ACC112 (cell line): Measurements from ENCODE around the gene INPP5A.

ENCODE experiments used
- H2AFZ ChIP-seq: fragments of 200-600 bp; sonication (generic); one replicate; pipeline ENCODE4 v1.6.0; 2017; ENCODE audit warnings: antibody characterized with exemption, low read length; ENCODE audit not compliant: unreplicated experiment
- H3K27ac ChIP-seq: fragments of 200-600 bp; sonication (generic); 2 replicates; pipeline ENCODE4 v1.5.1; 2014; ENCODE audit warnings: low read depth, mild to moderate bottlenecking, antibody characterized with exemption, low read length, moderate library complexity
- H3K27me3 ChIP-seq: fragments of 200-600 bp; sonication (generic); 2 replicates; pipeline ENCODE4 v1.6.1; 2014; ENCODE audit warnings: mild to moderate bottlenecking, antibody characterized with exemption, low read length, moderate library complexity, mixed read lengths; ENCODE audit not compliant: insufficient read depth
- H3K36me3 ChIP-seq: fragments of 200-600 bp; sonication (generic); 2 replicates; pipeline ENCODE4 v1.6.1; 2016; ENCODE audit warnings: mild to moderate bottlenecking, antibody characterized with exemption, low read length, moderate library complexity, mixed read lengths; ENCODE audit not compliant: insufficient read depth
- H3K4me1 ChIP-seq: fragments of 200-600 bp; sonication (generic); one replicate; pipeline ENCODE4 v1.6.1; 2016; ENCODE audit warnings: low read length, mixed read lengths; ENCODE audit not compliant: insufficient read depth, unreplicated experiment, control insufficient read depth
- H3K4me3 ChIP-seq: fragments of 200-600 bp; sonication (generic); 2 replicates; pipeline ENCODE4 v1.5.1; 2014; ENCODE audit warnings: mild to moderate bottlenecking, low read depth, low read length
- H3K79me2 ChIP-seq: fragments of 200-600 bp; sonication (generic); one replicate; pipeline ENCODE4 v1.6.0; 2016; ENCODE audit warnings: low read length; ENCODE audit not compliant: control insufficient read depth, unreplicated experiment, insufficient read depth

INPP5A gene

GRCh38 chr10:132643709-132644526 is 106.3 kb downstream of the INPP5A start:
- Histone ChIP-seq H3K36me3 (no peaks in the 10 kb centered on the region), H3K27ac (no peak overlapping the region), H3K27me3 (no peaks in the 10 kb centered on the region), H2AFZ (no peak overlapping the region), H3K79me2 (no peaks in the 10 kb centered on the region), H3K4me3 (no peak overlapping the region), H3K4me1 (no peaks in the 10 kb centered on the region)

GRCh38 chr10:132644527-132645246 is 107.1 kb downstream of the INPP5A start:
- Histone ChIP-seq H3K4me1 (no peaks in the 10 kb centered on the region), H3K79me2 (no peaks in the 10 kb centered on the region), H3K4me3 (no peak overlapping the region), H2AFZ (no peak overlapping the region), H3K27me3 (no peaks in the 10 kb centered on the region), H3K36me3 (no peaks in the 10 kb centered on the region), H3K27ac (no peak overlapping the region)

GRCh38 chr10:132645247-132645530 is 107.6 kb downstream of the INPP5A start:
- H3K27ac ChIP-seq: no peak overlapping the region
- no peaks in the 10 kb centered on the region for H3K27me3 ChIP-seq
- H2AFZ ChIP-seq: no peak overlapping the region
- H3K79me2 ChIP-seq: no peaks in the 10 kb centered on the region
- no peaks in the 10 kb centered on the region for H3K36me3 ChIP-seq
- H3K4me1 ChIP-seq: no peaks in the 10 kb centered on the region
- no peak overlapping the region for H3K4me3 ChIP-seq

- H3K36me3 ChIP-seq: no peaks in the 10 kb centered on the region
- H3K4me1 ChIP-seq: no peaks in the 10 kb centered on the region
- H3K27ac ChIP-seq: no peak overlapping the region
- no peak overlapping the region for H3K4me3 ChIP-seq
- H3K79me2 ChIP-seq: no peaks in the 10 kb centered on the region
- H2AFZ ChIP-seq: no peak overlapping the region
- no peaks in the 10 kb centered on the region for H3K27me3 ChIP-seq
Observed at GRCh38 chr10:132645630-132646442, 108.2 kb downstream of the INPP5A start.

- Histone ChIP-seq H2AFZ (no peak overlapping the region), H3K36me3 (no peaks in the 10 kb centered on the region), H3K4me1 (no peaks in the 10 kb centered on the region), H3K4me3 (no peak overlapping the region), H3K79me2 (no peaks in the 10 kb centered on the region), H3K27ac (no peak overlapping the region), H3K27me3 (no peaks in the 10 kb centered on the region)
Observed at GRCh38 chr10:132646443-132647097, 109.0 kb downstream of the INPP5A start.

GRCh38 chr10:132647424-132647823 is 109.8 kb downstream of the INPP5A start:
- Histone ChIP-seq H3K36me3 (no peaks in the 10 kb centered on the region), H3K27me3 (no peaks in the 10 kb centered on the region), H3K4me3 (no peak overlapping the region), H3K79me2 (no peaks in the 10 kb centered on the region), H2AFZ (no peak overlapping the region), H3K4me1 (no peaks in the 10 kb centered on the region), H3K27ac (no peak overlapping the region)

- Histone ChIP-seq H3K4me3 (no peak overlapping the region), H2AFZ (no peak overlapping the region), H3K27me3 (no peaks in the 10 kb centered on the region), H3K27ac (no peak overlapping the region), H3K79me2 (no peaks in the 10 kb centered on the region), H3K4me1 (no peaks in the 10 kb centered on the region), H3K36me3 (no peaks in the 10 kb centered on the region)
Observed at GRCh38 chr10:132648072-132648850, 110.7 kb downstream of the INPP5A start.

GRCh38 chr10:132648851-132649528 is 111.4 kb downstream of the INPP5A start:
- Histone ChIP-seq H3K79me2 (no peaks in the 10 kb centered on the region), H3K4me1 (no peaks in the 10 kb centered on the region), H3K36me3 (no peaks in the 10 kb centered on the region), H3K4me3 (no peak overlapping the region), H2AFZ (no peak overlapping the region), H3K27me3 (no peaks in the 10 kb centered on the region), H3K27ac (no peak overlapping the region)

- H3K36me3 ChIP-seq: no peaks in the 10 kb centered on the region
Observed at GRCh38 chr10:132649651-132650360, 112.2 kb downstream of the INPP5A start.

More at GRCh38 chr10:132649651-132650360, 112.2 kb downstream of the INPP5A start:
- Histone ChIP-seq H2AFZ (no peak overlapping the region), H3K27me3 (no peaks in the 10 kb centered on the region), H3K4me1 (no peaks in the 10 kb centered on the region), H3K27ac (no peak overlapping the region), H3K79me2 (no peaks in the 10 kb centered on the region), H3K4me3 (no peak overlapping the region)
